ENCODE results near the gene NUDT9.
"Not testable (repeated sequence)": the region's sequence is repeated elsewhere in the genome, so short reads cannot be mapped to it uniquely, and the experiment has no call there.

- peak; percentile 45 for TF ChIP-seq YY1 (IDR thresholded peaks at IDR 0.05; ENCODE audit: insufficient read depth, insufficient read length)
- not testable (repeated sequence) for TF ChIP-seq ZNF274 (IDR thresholded peaks at IDR 0.05; ENCODE audit: low read depth, low read length); SUZ12 (IDR thresholded peaks at IDR 0.05; ENCODE audit: extremely low read depth, insufficient read depth, insufficient read length)
Measured at GRCh38 chr4:87390055-87390454, 32.3 kb upstream of the NUDT9 start.

Data from NT2/D1 (cell line).